ENCODE results near the gene PLXNB1. TPM values are rescaled to one million over a fixed set of nuclear protein-coding genes. Genes with fewer than 3 reads are reported as not detected.

PLXNB1 gene
- total RNA-seq, 3 donors from 2014 or later: 60.2 to 182 (median 148) TPM

DNA sequence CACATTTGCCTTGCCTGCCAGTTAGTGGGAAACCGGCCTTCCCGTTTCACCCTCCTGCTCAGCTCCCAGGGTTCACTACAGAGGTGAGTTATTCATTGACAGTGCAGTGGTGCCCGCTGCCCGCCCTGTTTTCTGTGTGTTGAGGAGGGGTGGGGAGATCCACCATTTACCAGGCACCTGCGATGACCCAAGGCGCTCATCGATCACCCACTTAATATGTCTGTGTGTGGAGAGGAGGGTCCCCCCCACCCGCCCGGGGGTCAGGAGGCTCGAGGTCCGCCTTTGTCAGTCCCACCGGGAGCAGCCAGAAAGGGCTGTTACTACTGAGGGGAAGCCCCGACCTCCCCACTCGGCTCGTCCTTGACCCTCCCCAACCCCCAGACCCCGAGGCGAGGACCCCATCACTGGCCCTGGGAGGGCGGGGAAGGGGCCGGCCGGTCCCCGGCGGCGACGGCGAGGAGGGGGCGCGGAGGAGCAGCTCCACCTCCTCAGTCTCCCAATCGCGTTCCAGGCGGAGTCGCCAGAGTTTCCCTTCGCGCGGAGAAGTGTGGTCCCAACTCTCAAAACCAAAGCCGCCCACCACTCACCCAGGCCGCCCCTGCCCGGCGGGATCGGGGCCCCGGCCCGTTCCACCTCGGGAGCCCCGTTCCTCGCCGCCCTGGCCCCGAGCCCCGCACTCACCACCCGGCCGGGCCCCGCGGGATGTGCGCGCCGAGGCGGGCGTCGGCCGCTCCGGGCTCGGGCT lies 1.1 kb downstream of the PLXNB1 start:
- DNase-seq (ENCODE audit: low spot score in 2 of 2): no peak
- H3K36me3 ChIP-seq: no peaks in the 10 kb centered on the region
- H3K27ac ChIP-seq: peak overlapping the region; percentile 96
- H3K27me3 ChIP-seq: no peaks in the 10 kb centered on the region
- intact Hi-C loops (cut with DNase I; ENCODE audit: low total_unique reads): no loop called here
- TF ChIP-seq POLR2A (IDR thresholded peaks at IDR 0.05): no peak
- TF ChIP-seq, protein P1, sequence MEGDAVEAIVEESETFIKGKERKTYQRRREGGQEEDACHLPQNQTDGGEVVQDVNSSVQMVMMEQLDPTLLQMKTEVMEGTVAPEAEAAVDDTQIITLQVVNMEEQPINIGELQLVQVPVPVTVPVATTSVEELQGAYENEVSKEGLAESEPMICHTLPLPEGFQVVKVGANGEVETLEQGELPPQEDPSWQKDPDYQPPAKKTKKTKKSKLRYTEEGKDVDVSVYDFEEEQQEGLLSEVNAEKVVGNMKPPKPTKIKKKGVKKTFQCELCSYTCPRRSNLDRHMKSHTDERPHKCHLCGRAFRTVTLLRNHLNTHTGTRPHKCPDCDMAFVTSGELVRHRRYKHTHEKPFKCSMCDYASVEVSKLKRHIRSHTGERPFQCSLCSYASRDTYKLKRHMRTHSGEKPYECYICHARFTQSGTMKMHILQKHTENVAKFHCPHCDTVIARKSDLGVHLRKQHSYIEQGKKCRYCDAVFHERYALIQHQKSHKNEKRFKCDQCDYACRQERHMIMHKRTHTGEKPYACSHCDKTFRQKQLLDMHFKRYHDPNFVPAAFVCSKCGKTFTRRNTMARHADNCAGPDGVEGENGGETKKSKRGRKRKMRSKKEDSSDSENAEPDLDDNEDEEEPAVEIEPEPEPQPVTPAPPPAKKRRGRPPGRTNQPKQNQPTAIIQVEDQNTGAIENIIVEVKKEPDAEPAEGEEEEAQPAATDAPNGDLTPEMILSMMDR (IDR thresholded peaks at IDR 0.05): no peak
- no peak for TF ChIP-seq POLR2AphosphoS5 (IDR thresholded peaks at IDR 0.05)
- H3K4me3 ChIP-seq: peak overlapping the region; percentile 73 to 95 (median 88)
- no peaks in the 10 kb centered on the region for H3K9me3 ChIP-seq
- H3K4me1 ChIP-seq: peaks cover 12 to 42% of the 10 kb centered on the region in 2 donors

DNA sequence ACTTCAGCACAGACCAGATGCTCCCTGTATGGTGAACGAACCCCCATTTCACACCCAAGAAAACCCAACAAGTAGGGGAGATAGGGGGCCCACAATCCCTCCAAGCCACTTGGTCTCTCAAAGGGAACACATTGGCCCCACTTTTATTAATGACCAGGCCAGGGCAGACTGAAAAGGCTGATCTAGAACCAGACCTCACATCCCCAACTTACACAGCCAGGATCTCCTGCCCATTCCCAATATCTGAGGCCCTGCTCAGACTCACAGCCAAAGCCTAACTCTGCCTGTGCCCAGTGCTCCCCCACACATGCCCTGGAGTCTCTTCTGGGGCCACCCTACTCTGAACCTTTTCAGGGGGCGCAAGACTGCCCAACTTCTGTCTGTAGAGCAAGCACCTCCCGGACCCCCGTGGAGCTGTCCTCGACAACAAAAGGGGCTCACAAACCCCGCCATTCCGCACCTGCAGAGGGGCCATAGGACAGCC lies 1.8 kb downstream of the PLXNB1 start:
- H3K27me3 ChIP-seq: no peaks in the 10 kb centered on the region
- H3K27ac ChIP-seq: peak overlapping the region; percentile 96
- DNase-seq (ENCODE audit: low spot score in 2 of 2): no peak
- no peak for TF ChIP-seq POLR2AphosphoS5 (IDR thresholded peaks at IDR 0.05)
- TF ChIP-seq POLR2A (IDR thresholded peaks at IDR 0.05): no peak
- TF ChIP-seq, protein P1 (IDR thresholded peaks at IDR 0.05): no peak
- H3K36me3 ChIP-seq: no peaks in the 10 kb centered on the region
- peak overlapping the region; percentile 73 to 95 (median 88) for H3K4me3 ChIP-seq
- H3K9me3 ChIP-seq: no peaks in the 10 kb centered on the region
- intact Hi-C loops (cut with DNase I; ENCODE audit: low total_unique reads): no loop called here
- H3K4me1 ChIP-seq: peaks cover 12 to 42% of the 10 kb centered on the region in 2 donors

DNA sequence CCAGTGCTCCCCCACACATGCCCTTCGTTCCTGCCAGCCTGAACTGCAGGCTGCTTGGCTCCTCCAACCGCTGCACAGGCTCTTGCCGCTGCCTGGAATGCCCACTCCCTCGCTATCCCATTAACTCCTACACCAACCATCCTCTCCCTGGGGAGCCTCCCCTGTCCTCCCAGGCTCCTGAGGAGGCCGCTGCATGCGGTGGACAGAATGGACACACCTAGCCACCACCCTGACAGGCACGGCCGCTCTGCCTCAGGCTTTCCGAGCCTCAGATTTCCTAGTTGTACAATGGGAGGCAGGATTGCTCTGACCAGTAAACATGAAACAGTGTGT lies 2.3 kb downstream of the PLXNB1 start:
- no peak for TF ChIP-seq POLR2AphosphoS5 (IDR thresholded peaks at IDR 0.05)
- TF ChIP-seq, protein P1 (IDR thresholded peaks at IDR 0.05): no peak
- Histone ChIP-seq H3K4me1 (peaks cover 12 to 42% of the 10 kb centered on the region in 2 donors), H3K9me3 (no peaks in the 10 kb centered on the region), H3K27me3 (no peaks in the 10 kb centered on the region), H3K27ac (peak overlapping the region; percentile 96), H3K4me3 (peak overlapping the region; percentile 73 to 95 (median 88)), H3K36me3 (no peaks in the 10 kb centered on the region)
- intact Hi-C loops (cut with DNase I; ENCODE audit: low total_unique reads): no loop called here
- no peak for DNase-seq (ENCODE audit: low spot score in 2 of 2)

DNA sequence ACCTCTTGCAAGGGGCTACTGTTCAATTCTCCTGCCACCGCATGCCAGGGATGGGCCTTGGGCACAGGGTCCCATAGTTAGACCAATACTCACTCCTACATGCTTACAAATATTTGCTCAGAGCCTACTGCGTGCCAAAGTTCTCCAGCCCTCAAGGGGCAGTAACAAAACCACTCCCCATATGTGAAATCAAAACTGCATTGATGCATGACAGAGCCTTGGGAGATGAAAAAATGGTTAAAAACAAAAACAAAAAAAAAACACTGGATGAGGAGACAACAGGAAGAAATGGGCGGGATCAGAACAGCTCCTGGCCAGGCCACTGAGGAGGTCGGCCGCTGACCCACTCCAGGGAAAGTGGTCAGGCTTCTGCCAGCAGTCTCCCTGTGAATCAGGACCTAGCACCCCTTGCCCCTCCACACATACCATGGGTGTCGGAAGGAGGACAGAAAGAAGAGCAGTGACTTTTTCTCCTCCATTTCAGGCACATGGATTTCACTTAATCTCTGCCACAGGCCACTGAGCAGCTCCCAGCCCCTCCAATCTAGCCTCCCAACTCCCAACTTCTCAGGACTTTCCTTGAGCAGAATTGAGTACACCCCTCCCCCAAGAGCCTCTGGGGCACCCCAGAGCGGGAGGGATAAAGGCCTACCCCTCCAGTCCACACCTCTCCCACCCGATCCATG lies 2.8 kb downstream of the PLXNB1 start:
- TF ChIP-seq POLR2AphosphoS5 (IDR thresholded peaks at IDR 0.05) (no peak), POLR2A (IDR thresholded peaks at IDR 0.05) (no peak)
- TF ChIP-seq, protein P1 (IDR thresholded peaks at IDR 0.05): no peak
- peaks cover 12 to 42% of the 10 kb centered on the region in 2 donors for H3K4me1 ChIP-seq
- H3K9me3 ChIP-seq: no peaks in the 10 kb centered on the region
- no peaks in the 10 kb centered on the region for H3K27me3 ChIP-seq
- intact Hi-C loops (cut with DNase I; ENCODE audit: low total_unique reads): no loop called here
- H3K27ac ChIP-seq: peak overlapping the region; percentile 96
- DNase-seq (ENCODE audit: low spot score in 2 of 2): no peak
- peak overlapping the region; percentile 73 to 95 (median 88) for H3K4me3 ChIP-seq
- no peaks in the 10 kb centered on the region for H3K36me3 ChIP-seq

DNA sequence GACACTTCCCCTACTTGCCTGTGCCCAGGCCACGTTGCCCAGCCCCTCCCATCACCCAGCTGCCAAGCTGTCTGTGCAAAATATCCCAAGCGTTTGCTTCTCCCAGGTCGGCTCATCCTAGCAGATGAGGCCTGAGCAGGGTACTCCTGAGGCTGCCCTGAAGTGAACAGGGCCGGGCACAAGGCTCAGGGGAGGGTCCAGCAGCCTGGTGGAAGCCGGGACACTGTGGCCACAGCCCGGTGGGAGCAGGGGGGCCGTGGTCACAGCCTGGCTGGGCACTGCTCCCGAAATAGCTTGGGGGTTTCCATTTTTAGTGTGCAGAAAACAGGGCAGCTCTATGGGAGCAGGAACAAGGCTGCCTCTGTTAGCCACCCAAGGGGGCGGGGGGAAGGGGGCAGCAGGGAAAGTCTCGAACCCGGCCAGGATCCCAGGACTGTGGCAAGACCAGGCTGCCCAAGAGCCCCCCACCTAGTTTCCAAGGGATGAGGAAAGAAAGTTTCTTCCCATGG lies 3.4 kb downstream of the PLXNB1 start:
- no peak for DNase-seq (ENCODE audit: low spot score in 2 of 2)
- no peak for TF ChIP-seq POLR2A (IDR thresholded peaks at IDR 0.05)
- TF ChIP-seq POLR2AphosphoS5 (IDR thresholded peaks at IDR 0.05): no peak
- TF ChIP-seq, protein P1 (IDR thresholded peaks at IDR 0.05): no peak
- peak overlapping the region; percentile 73 to 95 (median 88) for H3K4me3 ChIP-seq

More for the DNA sequence above, 3.4 kb downstream of the PLXNB1 start:
- Histone ChIP-seq H3K9me3 (no peaks in the 10 kb centered on the region), H3K27me3 (no peaks in the 10 kb centered on the region), H3K27ac (peak overlapping the region; percentile 74 to 96), H3K36me3 (no peaks in the 10 kb centered on the region), H3K4me1 (peaks cover 12 to 41% of the 10 kb centered on the region in 2 donors)
- intact Hi-C loops (cut with DNase I; ENCODE audit: low total_unique reads): no loop called here
